ENCODE data around the gene IGLL5.
"Not testable (repeated sequence)": the region's sequence is repeated elsewhere in the genome, so short reads cannot be mapped to it uniquely, and the experiment has no call there.

Gene IGLL5

GRCh38 chr22:22918297-22918965 lies 30.8 kb downstream of the IGLL5 start:
- DNase-seq (ENCODE audit: extremely low spot score) = no peak
- CTCF ChIA-PET = interaction anchor here (1.2 kb wide), 1 partner anchor 25 kb away, joined by 4 read pairs; no protein-coding TSS in a partner anchor
- TF ChIP-seq FOXK2 (IDR thresholded peaks at IDR 0.05) = no peak
- TF ChIP-seq SP1 (IDR thresholded peaks at IDR 0.05) = no peak
- no peak for TF ChIP-seq FOXM1 (IDR thresholded peaks at IDR 0.05; ENCODE audit: borderline replicate concordance)
- TF ChIP-seq TARDBP (IDR thresholded peaks at IDR 0.05) = no peak
- no peak for TF ChIP-seq L3MBTL2 (conservative IDR thresholded peaks at IDR 0.05)
- no peak for TF ChIP-seq BHLHE40 (IDR thresholded peaks at IDR 0.05; ENCODE audit: borderline replicate concordance)
- no peak for TF ChIP-seq LEF1 (IDR thresholded peaks at IDR 0.05; ENCODE audit: borderline replicate concordance)
- TF ChIP-seq ELF4 (IDR thresholded peaks at IDR 0.05) = no peak
- no peak for TF ChIP-seq HDGF (IDR thresholded peaks at IDR 0.05; ENCODE audit: borderline replicate concordance)
- TF ChIP-seq NFRKB (IDR thresholded peaks at IDR 0.05) = no peak
- no peak for TF ChIP-seq ARNT (IDR thresholded peaks at IDR 0.05)
- no peak for TF ChIP-seq CTBP1 (IDR thresholded peaks at IDR 0.05; ENCODE audit: borderline replicate concordance)
- TF ChIP-seq FOXA1 (IDR thresholded peaks at IDR 0.05) = no peak
- no peak for TF ChIP-seq PKNOX1 (IDR thresholded peaks at IDR 0.05)
- TF ChIP-seq ZNF384 (IDR thresholded peaks at IDR 0.05) = no peak
- TF ChIP-seq SUZ12 (IDR thresholded peaks at IDR 0.05) = no peak
- POLR2A ChIA-PET = no interaction called here

GRCh38 chr22:22919041-22919440 lies 31.4 kb downstream of the IGLL5 start:
- DNase-seq (ENCODE audit: extremely low spot score) = no peak
- CTCF ChIA-PET = no interaction called here
- TF ChIP-seq CTBP1 (IDR thresholded peaks at IDR 0.05; ENCODE audit: borderline replicate concordance) (no peak), FOXA1 (IDR thresholded peaks at IDR 0.05) (no peak), SUZ12 (IDR thresholded peaks at IDR 0.05) (no peak), L3MBTL2 (conservative IDR thresholded peaks at IDR 0.05) (no peak)
- POLR2A ChIA-PET = no interaction called here

GRCh38 chr22:22920104-22920654 lies 32.6 kb downstream of the IGLL5 start:
- ChIA-PET CTCF (no interaction called here), POLR2A (no interaction called here)
- DNase-seq (ENCODE audit: extremely low spot score) = no peak
- TF ChIP-seq FOXA1 (IDR thresholded peaks at IDR 0.05) (no peak), ELF4 (IDR thresholded peaks at IDR 0.05) (no peak), FOXM1 (IDR thresholded peaks at IDR 0.05; ENCODE audit: borderline replicate concordance) (no peak), ZNF384 (IDR thresholded peaks at IDR 0.05) (no peak), BHLHE40 (IDR thresholded peaks at IDR 0.05; ENCODE audit: borderline replicate concordance) (no peak), FOXK2 (IDR thresholded peaks at IDR 0.05) (no peak), PKNOX1 (IDR thresholded peaks at IDR 0.05) (no peak), TARDBP (IDR thresholded peaks at IDR 0.05) (no peak), LEF1 (IDR thresholded peaks at IDR 0.05; ENCODE audit: borderline replicate concordance) (no peak), NFRKB (IDR thresholded peaks at IDR 0.05) (no peak), HDGF (IDR thresholded peaks at IDR 0.05; ENCODE audit: borderline replicate concordance) (no peak), CTBP1 (IDR thresholded peaks at IDR 0.05; ENCODE audit: borderline replicate concordance) (no peak), ARNT (IDR thresholded peaks at IDR 0.05) (no peak)

- ChIA-PET POLR2A (no interaction called here), CTCF (no interaction called here)
- no peak for DNase-seq (ENCODE audit: extremely low spot score)
- TF ChIP-seq L3MBTL2 (conservative IDR thresholded peaks at IDR 0.05) (no peak), FOXK2 (IDR thresholded peaks at IDR 0.05) (no peak), ARNT (IDR thresholded peaks at IDR 0.05) (no peak), TARDBP (IDR thresholded peaks at IDR 0.05) (no peak), NFRKB (IDR thresholded peaks at IDR 0.05) (no peak), HDGF (IDR thresholded peaks at IDR 0.05; ENCODE audit: borderline replicate concordance) (no peak)
These were observed 33.4 kb downstream of the IGLL5 start for GRCh38 chr22:22920910-22921550.

- no peak for DNase-seq (ENCODE audit: extremely low spot score)
- no peak for TF ChIP-seq ELF4 (IDR thresholded peaks at IDR 0.05)
- TF ChIP-seq FOXM1 (IDR thresholded peaks at IDR 0.05; ENCODE audit: borderline replicate concordance) = no peak
- no peak for TF ChIP-seq BHLHE40 (IDR thresholded peaks at IDR 0.05; ENCODE audit: borderline replicate concordance)
- TF ChIP-seq PKNOX1 (IDR thresholded peaks at IDR 0.05) = no peak
- no peak for TF ChIP-seq FOXA1 (IDR thresholded peaks at IDR 0.05)
- TF ChIP-seq CTBP1 (IDR thresholded peaks at IDR 0.05; ENCODE audit: borderline replicate concordance) = no peak
- no peak for TF ChIP-seq SUZ12 (IDR thresholded peaks at IDR 0.05)
- no peak for TF ChIP-seq HDGF (IDR thresholded peaks at IDR 0.05; ENCODE audit: borderline replicate concordance)
- TF ChIP-seq TARDBP (IDR thresholded peaks at IDR 0.05) = no peak
- no peak for TF ChIP-seq L3MBTL2 (conservative IDR thresholded peaks at IDR 0.05)
- TF ChIP-seq ZNF384 (IDR thresholded peaks at IDR 0.05) = no peak
- no peak for TF ChIP-seq NFRKB (IDR thresholded peaks at IDR 0.05)
- no peak for TF ChIP-seq LEF1 (IDR thresholded peaks at IDR 0.05; ENCODE audit: borderline replicate concordance)
- TF ChIP-seq SP1 (IDR thresholded peaks at IDR 0.05) = no peak
- TF ChIP-seq ARNT (IDR thresholded peaks at IDR 0.05) = no peak
- TF ChIP-seq FOXK2 (IDR thresholded peaks at IDR 0.05) = no peak
- ChIA-PET CTCF (no interaction called here), POLR2A (no interaction called here)
These were observed 34.0 kb downstream of the IGLL5 start for GRCh38 chr22:22921575-22921974.

- DNase-seq (ENCODE audit: extremely low spot score); CTCF ChIA-PET; POLR2A ChIA-PET: not testable (repeated sequence)
These were observed 34.7 kb downstream of the IGLL5 start for GRCh38 chr22:22922092-22922953.

Measured in HEK293T (cell line).